Right forelimb (tissue), 1 donor: ENCODE measurements around the gene EP400.
"Not testable (repeated sequence)": the region's sequence is repeated elsewhere in the genome, so short reads cannot be mapped to it uniquely, and the experiment has no call there.

Source experiments
- DNase-seq: peaks from one replicate; pipeline ENCODE4 v3.0.0-alpha.2; 2018

Gene EP400

GRCh38 chr12:132071830-132072384, 122.2 kb downstream of the EP400 start:
- no peak for DNase-seq

GRCh38 chr12:132074216-132074615, 124.5 kb downstream of the EP400 start:
- no peak for DNase-seq

GRCh38 chr12:132075026-132075713, 125.4 kb downstream of the EP400 start:
- no peak for DNase-seq

- DNase-seq: no peak
Observed at GRCh38 chr12:132075714-132076553, 126.2 kb downstream of the EP400 start.

- DNase-seq: no peak
Observed at GRCh38 chr12:132076711-132077110, 127.0 kb downstream of the EP400 start.

- DNase-seq: no peak
Observed at GRCh38 chr12:132077322-132078100, 127.8 kb downstream of the EP400 start.

- no peak for DNase-seq
Observed at GRCh38 chr12:132078190-132078589, 128.4 kb downstream of the EP400 start.

GRCh38 chr12:132079200-132079599, 129.5 kb downstream of the EP400 start:
- no peak for DNase-seq

- no peak for DNase-seq
Observed at GRCh38 chr12:132079695-132080094, 130.0 kb downstream of the EP400 start.

- not testable (repeated sequence) for DNase-seq
Observed at GRCh38 chr12:132080515-132080914, 130.8 kb downstream of the EP400 start.

- DNase-seq: no peak
Observed at GRCh38 chr12:132081423-132081822, 131.7 kb downstream of the EP400 start.

- DNase-seq: no peak
Observed at GRCh38 chr12:132083614-132083940, 133.8 kb downstream of the EP400 start.

GRCh38 chr12:132083941-132084620, 134.3 kb downstream of the EP400 start:
- peak; percentile 95 for DNase-seq

- peak; percentile 63 for DNase-seq
Observed at GRCh38 chr12:132084621-132085290, 135.0 kb downstream of the EP400 start.

- no peak for DNase-seq
Observed at GRCh38 chr12:132085291-132085635, 135.5 kb downstream of the EP400 start.

- DNase-seq: no peak
Observed at GRCh38 chr12:132089407-132089910, 139.7 kb downstream of the EP400 start.

GRCh38 chr12:132094269-132094891, 144.6 kb downstream of the EP400 start:
- DNase-seq: no peak

- no peak for DNase-seq
Observed at GRCh38 chr12:132095520-132096409, 146.0 kb downstream of the EP400 start.

GRCh38 chr12:132099739-132100138, 150.0 kb downstream of the EP400 start:
- DNase-seq: no peak

- DNase-seq: no peak
Observed at GRCh38 chr12:132100306-132101065, 150.7 kb downstream of the EP400 start.
